RWPE2 (cell line): Measurements from ENCODE around the gene PLK1.

Experiments used
- ATAC-seq: fragments of 200-7000 bp; cut with Tn5 transposase; 3 replicates; pipeline ENCODE4 v1.9.1; 2021; ENCODE audit warnings: low read depth
- DNase-seq: peaks from one replicate; pipeline ENCODE4 v3.0.0-alpha.2; 2020; ENCODE audit warnings: low spot score
- H3K27ac ChIP-seq: fragments of 450-650 bp; 2 replicates; pipeline ENCODE4 v1.5.1; 2017; ENCODE audit warnings: mild to moderate bottlenecking; ENCODE audit not compliant: poor library complexity, severe bottlenecking
- H3K27me3 ChIP-seq: fragments of 250-450 bp; sonication (Bioruptor Pico); 2 replicates; pipeline ENCODE4 v1.5.1; 2021; ENCODE audit warnings: mild to moderate bottlenecking, moderate library complexity; ENCODE audit not compliant: insufficient read depth, poor library complexity, severe bottlenecking
- H3K36me3 ChIP-seq: fragments of 250-450 bp; sonication (Bioruptor Pico); 2 replicates; pipeline ENCODE4 v1.5.1; 2020; ENCODE audit warnings: low read depth, mild to moderate bottlenecking, moderate library complexity
- H3K4me1 ChIP-seq: fragments of 250-450 bp; sonication (Bioruptor Pico); 2 replicates; pipeline ENCODE4 v1.5.1; 2021; ENCODE audit warnings: mild to moderate bottlenecking, moderate library complexity; ENCODE audit not compliant: insufficient read depth, poor library complexity, severe bottlenecking
- H3K4me3 ChIP-seq: fragments of 250-450 bp; sonication (Bioruptor Pico); 2 replicates; pipeline ENCODE4 v1.5.1; 2021; ENCODE audit warnings: mild to moderate bottlenecking, moderate library complexity; ENCODE audit not compliant: severe bottlenecking
- H3K9me3 ChIP-seq: fragments of 250-450 bp; sonication (Bioruptor Pico); 2 replicates; pipeline ENCODE4 v1.5.1; 2021; ENCODE audit warnings: mild to moderate bottlenecking, moderate library complexity; ENCODE audit not compliant: severe bottlenecking
- CTCF ChIP-seq: fragments of 450-650 bp; IDR thresholded peaks from one replicate; pipeline ENCODE4 v1.5.1; 2017; ENCODE audit warnings: mild to moderate bottlenecking, moderate library complexity; ENCODE audit not compliant: poor library complexity, severe bottlenecking

The PLK1 gene

GRCh38 chr16:23640615-23640930 lies 38.1 kb upstream of the PLK1 start:
- DNase-seq (no peak), ATAC-seq (no peak)
- H3K4me1 ChIP-seq, result no peaks in the 10 kb centered on the region
- peak overlapping the region; percentile 74 for H3K4me3 ChIP-seq
- H3K9me3 ChIP-seq, result no peaks in the 10 kb centered on the region
- TF ChIP-seq CTCF, result no peak
- no peaks in the 10 kb centered on the region for H3K27me3 ChIP-seq
- peaks cover 55% of the 10 kb centered on the region for H3K36me3 ChIP-seq
- H3K27ac ChIP-seq, result peak overlapping the region; percentile 62

GRCh38 chr16:23640931-23641765 lies 37.5 kb upstream of the PLK1 start, which contains the start of the genes DCTN5 and PALB2:
DCTN5 (plus strand) TSS chr16:23641466; CDS start chr16:23641543, 77 bp downstream.
PALB2 (minus strand) TSS chr16:23641310; CDS start chr16:23641157, 153 bp downstream.
- ATAC-seq (peak; percentile 99), DNase-seq (peak; percentile 95)
- peaks cover 55% of the 10 kb centered on the region for H3K36me3 ChIP-seq
- H3K4me3 ChIP-seq, result peak within 1 kb of the TSS; percentile 74
- TF ChIP-seq CTCF, result no peak
- H3K4me1 ChIP-seq, result no peaks in the 10 kb centered on the region
- H3K27me3 ChIP-seq, result no peaks in the 10 kb centered on the region
- H3K27ac ChIP-seq, result peak within 1 kb of the TSS; percentile 62
- no peaks in the 10 kb centered on the region for H3K9me3 ChIP-seq

- Histone ChIP-seq H3K4me1 (no peaks in the 10 kb centered on the region), H3K9me3 (no peaks in the 10 kb centered on the region), H3K36me3 (peaks cover 46% of the 10 kb centered on the region), H3K27me3 (no peaks in the 10 kb centered on the region), H3K4me3 (peak overlapping the region; percentile 74), H3K27ac (peak overlapping the region; percentile 62)
- ATAC-seq, result no peak
- DNase-seq, result no peak
- TF ChIP-seq CTCF, result no peak
These were observed 36.4 kb upstream of the PLK1 start for GRCh38 chr16:23642246-23642774.

GRCh38 chr16:23650674-23651416 lies 27.8 kb upstream of the PLK1 start:
- H3K27me3 ChIP-seq, result no peaks in the 10 kb centered on the region
- H3K4me1 ChIP-seq, result no peaks in the 10 kb centered on the region
- H3K4me3 ChIP-seq, result no peak overlapping the region
- H3K9me3 ChIP-seq, result no peaks in the 10 kb centered on the region
- H3K36me3 ChIP-seq, result peaks cover 49% of the 10 kb centered on the region
- no peak for TF ChIP-seq CTCF
- H3K27ac ChIP-seq, result no peak overlapping the region
- ATAC-seq (no peak), DNase-seq (no peak)
